Measurements from ENCODE around the gene IL5RA. TPM values are rescaled to one million over a fixed set of nuclear protein-coding genes. Genes with fewer than 3 reads are reported as not detected.

Gene IL5RA
- total and polyA plus RNA-seq, 7 experiments from 2014 or later: 1.1 to 8.7 TPM; not detected in 5

DNA sequence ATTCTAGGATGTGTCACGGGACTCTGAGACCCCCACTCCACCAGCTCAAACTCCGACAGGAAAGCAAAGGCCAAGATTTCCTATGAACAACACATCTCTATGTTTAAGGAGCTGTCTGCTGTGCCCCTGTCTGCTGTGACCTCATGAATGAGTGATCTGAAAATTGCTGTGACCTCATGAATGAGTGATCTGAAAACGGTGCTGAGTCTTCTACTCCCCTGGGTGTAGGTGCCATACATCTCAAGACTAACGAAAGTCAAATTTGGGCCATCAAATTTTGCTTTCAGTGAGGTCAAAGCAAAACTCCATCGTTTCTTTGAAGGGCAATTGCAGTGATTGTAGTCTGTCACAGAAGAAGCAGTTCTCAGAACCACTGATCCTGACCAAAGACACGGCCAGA is 24.4 kb downstream of the IL5RA start:
- Histone ChIP-seq H3K36me3 (ENCODE audit: control insufficient read depth in 2 of 3, insufficient read depth in 3 of 3, low read length in 3 of 3) (no peaks in the 10 kb centered on the region), H3K4me3 (ENCODE audit: low read length) (no peak overlapping the region), H3K27me3 (ENCODE audit: control insufficient read depth in 2 of 2, insufficient read depth in 2 of 2, low read length in 2 of 2) (no peaks in the 10 kb centered on the region), H3K4me1 (ENCODE audit: control insufficient read depth in 2 of 2, insufficient read depth in 2 of 2, low read length in 2 of 2) (no peaks in the 10 kb centered on the region), H3K27ac (ENCODE audit: low read depth, low read length) (no peak overlapping the region), H3K9me3 (ENCODE audit: control insufficient read depth in 2 of 3, low read length in 3 of 3) (no peaks in the 10 kb centered on the region)
- ChIA-PET POLR2A (no interaction called here), CTCF (no interaction called here)
- DNase-seq (no peak), ATAC-seq (no peak)
- Mint-ChIP-seq H3K4me1 (peaks cover 0 to 6% (median 0%) of the 10 kb centered on the region in 7 donors), H3K4me3 (no peak overlapping the region), H3K36me3 (no peaks in the 10 kb centered on the region), H3K27me3 (peaks cover 0 to 3% (median 0%) of the 10 kb centered on the region in 5 donors), H3K27ac (no peak overlapping the region), H3K9me3 (peaks cover 0 to 3% (median 0%) of the 10 kb centered on the region in 11 donors)
- intact Hi-C loops (cut with micrococcal nuclease): no loop called here

DNA sequence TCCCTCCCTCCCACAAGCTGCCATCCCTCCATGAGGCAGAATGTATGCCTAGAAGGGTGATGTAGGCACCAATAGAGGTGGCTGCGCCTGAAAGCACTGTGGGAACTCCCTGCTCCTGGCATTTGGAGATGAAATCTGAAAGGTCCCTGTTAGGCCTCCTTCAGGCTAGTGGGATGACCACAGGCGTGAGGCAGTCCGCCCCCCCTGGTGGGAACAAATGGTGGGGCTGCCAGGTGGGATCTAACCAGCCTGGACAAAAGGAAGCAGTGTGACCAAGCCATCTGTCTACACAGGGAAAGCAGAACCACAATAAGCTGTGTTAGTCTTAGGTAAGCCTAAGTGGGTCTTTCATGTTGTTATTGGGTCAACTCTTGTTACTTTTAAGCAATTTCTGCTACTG is 25.3 kb downstream of the IL5RA start:
- intact Hi-C loops (cut with micrococcal nuclease): no loop called here
- Histone ChIP-seq H3K27ac (ENCODE audit: low read depth, low read length) (no peak overlapping the region), H3K9me3 (ENCODE audit: control insufficient read depth in 2 of 3, low read length in 3 of 3) (no peaks in the 10 kb centered on the region), H3K4me3 (ENCODE audit: low read length) (no peak overlapping the region), H3K36me3 (ENCODE audit: control insufficient read depth in 2 of 3, insufficient read depth in 3 of 3, low read length in 3 of 3) (no peaks in the 10 kb centered on the region), H3K4me1 (ENCODE audit: control insufficient read depth in 2 of 2, insufficient read depth in 2 of 2, low read length in 2 of 2) (no peaks in the 10 kb centered on the region), H3K27me3 (ENCODE audit: control insufficient read depth in 2 of 2, insufficient read depth in 2 of 2, low read length in 2 of 2) (no peaks in the 10 kb centered on the region)
- H3K4me3 Mint-ChIP-seq: no peak overlapping the region
- H3K27me3 Mint-ChIP-seq: peaks cover 0 to 3% (median 0%) of the 10 kb centered on the region in 5 donors
- ATAC-seq (no peak), DNase-seq (no peak)
- CTCF ChIA-PET: interaction anchor here (0.5 kb wide), 1 partner anchor 99 kb away, joined by 3 read pairs; no protein-coding TSS in a partner anchor
- POLR2A ChIA-PET: no interaction called here
- H3K4me1 Mint-ChIP-seq: peaks cover 0 to 6% (median 0%) of the 10 kb centered on the region in 7 donors
- H3K27ac Mint-ChIP-seq: no peak overlapping the region
- H3K9me3 Mint-ChIP-seq: peaks cover 0 to 3% (median 0%) of the 10 kb centered on the region in 11 donors
- H3K36me3 Mint-ChIP-seq: no peaks in the 10 kb centered on the region

DNA sequence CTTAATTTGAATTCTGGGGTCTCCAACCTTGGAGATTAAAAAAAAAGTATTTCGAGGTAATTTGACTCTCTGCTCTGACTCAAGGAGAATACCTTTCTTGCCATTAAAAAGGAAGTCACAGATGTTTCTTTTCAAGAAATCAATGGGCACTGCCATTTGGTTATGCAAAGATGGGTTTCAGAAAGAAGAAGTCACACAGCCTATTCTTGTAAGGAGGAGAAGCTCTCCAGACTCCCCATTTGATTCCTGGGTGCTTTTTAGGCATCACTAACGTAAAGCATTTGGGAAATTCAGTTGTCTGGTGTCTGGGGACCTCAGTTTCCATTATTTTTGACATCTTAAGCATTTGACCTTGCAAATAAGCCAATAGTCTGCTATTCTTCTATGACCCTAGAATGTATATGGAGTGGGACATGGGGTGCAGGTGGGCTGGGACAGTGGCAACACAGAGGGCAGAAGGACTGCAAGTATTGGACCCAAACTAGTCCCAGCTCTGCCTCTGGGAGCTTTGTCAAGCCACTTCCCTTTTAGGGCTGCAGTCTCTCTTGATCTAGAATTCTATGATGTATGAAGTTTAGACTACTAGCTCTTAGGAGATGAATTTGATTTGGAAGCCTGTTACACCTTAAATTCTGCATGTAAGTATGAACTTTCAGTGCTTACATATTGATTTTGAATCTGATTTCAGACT is 27.8 kb downstream of the IL5RA start:
- Histone ChIP-seq H3K4me3 (ENCODE audit: low read length) (no peak overlapping the region), H3K27me3 (ENCODE audit: control insufficient read depth in 2 of 2, insufficient read depth in 2 of 2, low read length in 2 of 2) (no peaks in the 10 kb centered on the region), H3K27ac (ENCODE audit: low read depth, low read length) (no peak overlapping the region), H3K4me1 (ENCODE audit: control insufficient read depth in 2 of 2, insufficient read depth in 2 of 2, low read length in 2 of 2) (no peaks in the 10 kb centered on the region), H3K36me3 (ENCODE audit: control insufficient read depth in 2 of 3, insufficient read depth in 3 of 3, low read length in 3 of 3) (no peaks in the 10 kb centered on the region), H3K9me3 (ENCODE audit: control insufficient read depth in 2 of 3, low read length in 3 of 3) (no peaks in the 10 kb centered on the region)
- Mint-ChIP-seq H3K27ac (no peak overlapping the region), H3K27me3 (peaks cover 0 to 9% (median 0%) of the 10 kb centered on the region in 5 donors), H3K9me3 (peaks cover 0 to 3% (median 0%) of the 10 kb centered on the region in 11 donors), H3K4me3 (no peak overlapping the region), H3K36me3 (no peaks in the 10 kb centered on the region), H3K4me1 (peaks cover 0 to 6% (median 0%) of the 10 kb centered on the region in 7 donors)
- no peak for DNase-seq
- POLR2A ChIA-PET: no interaction called here
- intact Hi-C loops (cut with micrococcal nuclease): no loop called here
- CTCF ChIA-PET: no interaction called here
- no peak for ATAC-seq

DNA sequence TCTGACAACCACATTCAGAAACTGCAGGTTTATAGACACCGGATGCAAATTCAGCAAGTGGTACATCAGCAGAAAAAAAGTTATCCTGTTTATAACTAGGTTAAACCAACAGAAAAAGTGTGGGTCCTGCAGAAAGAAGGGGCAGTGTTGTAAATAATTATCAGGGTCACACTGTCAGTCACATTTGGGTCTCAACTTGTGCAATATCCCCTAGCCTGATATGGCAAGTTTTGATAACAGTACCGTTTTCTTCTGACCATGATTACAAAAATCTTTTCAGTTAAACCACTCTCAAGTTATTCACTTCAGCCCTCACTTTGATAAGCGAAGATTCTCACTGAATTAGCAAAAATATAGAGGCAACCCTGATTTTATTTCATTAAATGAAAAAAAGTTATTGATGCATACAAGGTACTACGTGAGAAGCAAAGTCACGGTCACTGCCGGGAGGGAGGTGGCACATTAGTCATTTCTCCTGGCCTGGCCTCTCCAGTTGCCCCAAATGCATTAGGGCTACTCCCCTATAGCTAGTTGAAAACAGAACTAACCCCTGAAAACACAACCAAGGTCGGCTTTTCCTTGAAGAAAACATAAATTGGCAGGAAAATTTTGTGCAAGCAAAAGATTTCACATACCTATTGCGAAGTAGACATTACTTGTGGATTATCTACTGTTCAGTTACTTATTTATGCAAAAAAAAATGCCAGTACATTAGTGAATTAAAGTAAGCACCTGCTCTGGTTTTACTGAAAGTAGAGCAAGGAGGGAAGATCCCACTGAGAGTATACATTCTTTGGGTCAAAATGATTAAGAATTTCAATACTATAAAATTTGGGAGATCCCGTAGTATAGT is 28.6 kb downstream of the IL5RA start:
- H3K9me3 ChIP-seq (ENCODE audit: control insufficient read depth in 2 of 3, low read length in 3 of 3): no peaks in the 10 kb centered on the region
- no peaks in the 10 kb centered on the region for H3K36me3 Mint-ChIP-seq
- ChIA-PET POLR2A (no interaction called here), CTCF (no interaction called here)
- intact Hi-C loops (cut with micrococcal nuclease): no loop called here
- H3K4me1 ChIP-seq (ENCODE audit: control insufficient read depth in 2 of 2, insufficient read depth in 2 of 2, low read length in 2 of 2): no peaks in the 10 kb centered on the region
- H3K4me3 ChIP-seq (ENCODE audit: low read length): no peak overlapping the region
- H3K4me1 Mint-ChIP-seq: peaks cover 0 to 6% (median 0%) of the 10 kb centered on the region in 7 donors
- peaks cover 0 to 9% (median 0%) of the 10 kb centered on the region in 5 donors for H3K27me3 Mint-ChIP-seq
- no peak overlapping the region for H3K27ac Mint-ChIP-seq
- ATAC-seq (no peak), DNase-seq (no peak)
- H3K4me3 Mint-ChIP-seq: no peak overlapping the region
- H3K36me3 ChIP-seq (ENCODE audit: control insufficient read depth in 2 of 3, insufficient read depth in 3 of 3, low read length in 3 of 3): no peaks in the 10 kb centered on the region
- H3K27me3 ChIP-seq (ENCODE audit: control insufficient read depth in 2 of 2, insufficient read depth in 2 of 2, low read length in 2 of 2): no peaks in the 10 kb centered on the region
- peaks cover 0 to 3% (median 0%) of the 10 kb centered on the region in 11 donors for H3K9me3 Mint-ChIP-seq
- H3K27ac ChIP-seq (ENCODE audit: low read depth, low read length): no peak overlapping the region

DNA sequence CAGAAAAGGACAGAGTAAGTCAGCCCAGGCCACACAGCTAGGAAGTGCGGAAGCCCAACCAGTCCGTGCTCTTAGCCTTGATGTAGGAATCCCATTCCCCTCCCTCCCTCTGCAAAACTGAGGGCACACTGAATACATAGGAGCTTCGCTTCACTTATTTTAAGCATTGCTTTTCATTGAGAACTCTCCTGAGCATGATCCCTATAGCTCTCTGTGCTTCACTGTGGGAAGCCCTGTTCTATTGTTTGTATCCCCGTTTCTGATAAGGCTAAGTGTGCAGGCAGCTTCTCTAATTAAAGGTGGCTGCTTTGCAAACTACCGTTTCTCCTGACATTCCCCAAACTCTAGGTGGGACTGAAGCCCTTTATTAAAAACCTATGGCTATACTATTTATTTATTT is 29.9 kb downstream of the IL5RA start:
- no peak overlapping the region for H3K27ac ChIP-seq (ENCODE audit: low read depth, low read length)
- Mint-ChIP-seq H3K36me3 (no peaks in the 10 kb centered on the region), H3K27me3 (peaks cover 0 to 9% (median 0%) of the 10 kb centered on the region in 5 donors), H3K27ac (no peak overlapping the region), H3K9me3 (no peaks in the 10 kb centered on the region), H3K4me3 (no peak overlapping the region), H3K4me1 (no peaks in the 10 kb centered on the region)
- ATAC-seq: no peak
- H3K9me3 ChIP-seq (ENCODE audit: control insufficient read depth in 2 of 3, low read length in 3 of 3): no peaks in the 10 kb centered on the region
- H3K36me3 ChIP-seq (ENCODE audit: control insufficient read depth in 2 of 3, insufficient read depth in 3 of 3, low read length in 3 of 3): no peaks in the 10 kb centered on the region
- no peaks in the 10 kb centered on the region for H3K27me3 ChIP-seq (ENCODE audit: control insufficient read depth in 2 of 2, insufficient read depth in 2 of 2, low read length in 2 of 2)
- CTCF ChIA-PET: interaction anchor here (0.6 kb wide), 1 partner anchor 8 kb away, joined by 3 read pairs; no protein-coding TSS in a partner anchor
- intact Hi-C loops (cut with micrococcal nuclease): no loop called here
- DNase-seq: no peak
- H3K4me3 ChIP-seq (ENCODE audit: low read length): no peak overlapping the region
- POLR2A ChIA-PET: no interaction called here
- no peaks in the 10 kb centered on the region for H3K4me1 ChIP-seq (ENCODE audit: control insufficient read depth in 2 of 2, insufficient read depth in 2 of 2, low read length in 2 of 2)

DNA sequence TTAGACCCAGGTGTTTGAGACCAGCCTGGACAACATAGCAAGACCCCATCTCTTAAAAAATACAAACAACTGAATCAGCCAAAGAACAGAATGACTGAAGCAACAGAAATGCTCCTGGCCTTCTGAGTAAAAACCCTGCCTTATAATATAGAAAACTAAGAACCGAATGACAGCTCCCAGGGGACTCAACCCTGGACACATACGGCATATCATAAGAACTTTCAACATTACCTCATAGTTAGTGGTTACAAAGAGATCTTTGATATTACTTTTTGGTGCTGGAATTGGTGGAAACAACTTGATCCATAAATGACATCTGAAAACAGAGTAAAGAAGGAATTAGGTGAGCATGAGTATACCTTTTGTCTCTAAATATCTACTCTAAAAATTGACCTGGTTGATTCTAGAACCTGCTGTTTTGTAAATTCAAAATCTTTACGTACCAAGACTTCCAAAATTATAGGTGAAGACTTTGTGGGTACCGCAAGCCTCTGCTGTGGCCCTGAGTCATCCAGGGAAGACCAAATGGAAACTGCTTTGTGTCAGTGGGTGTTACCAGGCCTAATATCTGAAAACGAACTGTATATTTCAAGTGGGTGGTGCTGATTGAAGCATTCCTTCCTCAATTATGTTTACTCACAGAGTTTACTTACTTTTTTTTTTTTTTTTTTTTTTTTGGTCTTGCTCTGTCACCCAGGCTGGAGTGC is 35.5 kb downstream of the IL5RA start:
- Mint-ChIP-seq H3K27me3 (peaks cover 0 to 6% (median 0%) of the 10 kb centered on the region in 5 donors), H3K36me3 (no peaks in the 10 kb centered on the region), H3K9me3 (peaks cover 0 to 2% (median 0%) of the 10 kb centered on the region in 11 donors), H3K4me1 (no peaks in the 10 kb centered on the region), H3K4me3 (no peak overlapping the region), H3K27ac (no peak overlapping the region)
- no peaks in the 10 kb centered on the region for H3K9me3 ChIP-seq (ENCODE audit: control insufficient read depth in 2 of 3, low read length in 3 of 3)
- H3K4me3 ChIP-seq (ENCODE audit: low read length): no peak overlapping the region
- DNase-seq: no peak
- POLR2A ChIA-PET: no interaction called here
- CTCF ChIA-PET: no interaction called here
- H3K27me3 ChIP-seq (ENCODE audit: control insufficient read depth in 2 of 2, insufficient read depth in 2 of 2, low read length in 2 of 2): no peaks in the 10 kb centered on the region
- intact Hi-C loops (cut with micrococcal nuclease): no loop called here
- H3K27ac ChIP-seq (ENCODE audit: low read depth, low read length): no peak overlapping the region
- no peaks in the 10 kb centered on the region for H3K4me1 ChIP-seq (ENCODE audit: control insufficient read depth in 2 of 2, insufficient read depth in 2 of 2, low read length in 2 of 2)
- ATAC-seq: no peak
- H3K36me3 ChIP-seq (ENCODE audit: control insufficient read depth in 2 of 3, insufficient read depth in 3 of 3, low read length in 3 of 3): no peaks in the 10 kb centered on the region
